ENCODE data around the gene NKX1-1.

Gene NKX1-1

DNA sequence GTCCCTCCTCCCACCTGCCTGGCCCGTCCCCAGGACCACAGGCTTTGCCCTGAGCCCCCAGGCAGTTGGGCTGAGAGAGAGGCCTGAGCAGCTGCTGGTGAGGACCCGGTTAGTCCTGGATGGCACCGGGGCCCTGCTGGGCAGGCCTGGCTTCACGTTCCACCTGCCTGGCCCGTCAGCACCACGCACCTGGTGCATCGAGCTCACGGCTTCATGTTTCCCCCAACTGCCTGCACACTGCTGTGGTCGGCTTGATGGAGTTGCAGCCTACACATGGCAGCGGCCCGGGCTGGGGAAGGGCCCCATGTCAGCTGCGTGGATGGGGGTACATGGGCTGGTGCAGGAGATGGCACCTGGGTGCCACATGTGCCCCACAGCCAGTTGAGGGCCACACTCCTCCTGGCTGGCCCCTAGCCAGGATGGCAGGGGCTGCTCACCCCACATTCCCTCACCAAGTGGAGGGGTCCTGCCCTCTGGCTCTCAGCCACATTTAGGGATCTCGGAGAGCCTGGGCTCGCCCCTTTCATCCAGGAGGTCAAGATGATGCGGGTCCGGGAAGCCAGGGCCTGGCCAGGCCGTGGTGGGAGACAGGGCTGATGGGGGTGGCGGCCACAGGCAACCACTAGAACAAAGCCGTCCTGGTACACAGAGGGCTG, 28.5 kb downstream of the NKX1-1 start:
- POLR2A ChIA-PET = no interaction called here
- no peak for DNase-seq (ENCODE audit: low read depth, low spot score)
- TF ChIP-seq, protein P1, sequence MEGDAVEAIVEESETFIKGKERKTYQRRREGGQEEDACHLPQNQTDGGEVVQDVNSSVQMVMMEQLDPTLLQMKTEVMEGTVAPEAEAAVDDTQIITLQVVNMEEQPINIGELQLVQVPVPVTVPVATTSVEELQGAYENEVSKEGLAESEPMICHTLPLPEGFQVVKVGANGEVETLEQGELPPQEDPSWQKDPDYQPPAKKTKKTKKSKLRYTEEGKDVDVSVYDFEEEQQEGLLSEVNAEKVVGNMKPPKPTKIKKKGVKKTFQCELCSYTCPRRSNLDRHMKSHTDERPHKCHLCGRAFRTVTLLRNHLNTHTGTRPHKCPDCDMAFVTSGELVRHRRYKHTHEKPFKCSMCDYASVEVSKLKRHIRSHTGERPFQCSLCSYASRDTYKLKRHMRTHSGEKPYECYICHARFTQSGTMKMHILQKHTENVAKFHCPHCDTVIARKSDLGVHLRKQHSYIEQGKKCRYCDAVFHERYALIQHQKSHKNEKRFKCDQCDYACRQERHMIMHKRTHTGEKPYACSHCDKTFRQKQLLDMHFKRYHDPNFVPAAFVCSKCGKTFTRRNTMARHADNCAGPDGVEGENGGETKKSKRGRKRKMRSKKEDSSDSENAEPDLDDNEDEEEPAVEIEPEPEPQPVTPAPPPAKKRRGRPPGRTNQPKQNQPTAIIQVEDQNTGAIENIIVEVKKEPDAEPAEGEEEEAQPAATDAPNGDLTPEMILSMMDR (IDR thresholded peaks at IDR 0.05; ENCODE audit: insufficient read depth, low read length, missing control alignments) = no peak
- no peak overlapping the region for H3K4me3 ChIP-seq (ENCODE audit: low read depth, low read length)
- CTCF ChIA-PET = interaction anchor here (1.1 to 1.2 kb wide), 2 partner anchors 171 to 247 kb away, joined by 3 to 4 read pairs; no protein-coding TSS in a partner anchor

DNA sequence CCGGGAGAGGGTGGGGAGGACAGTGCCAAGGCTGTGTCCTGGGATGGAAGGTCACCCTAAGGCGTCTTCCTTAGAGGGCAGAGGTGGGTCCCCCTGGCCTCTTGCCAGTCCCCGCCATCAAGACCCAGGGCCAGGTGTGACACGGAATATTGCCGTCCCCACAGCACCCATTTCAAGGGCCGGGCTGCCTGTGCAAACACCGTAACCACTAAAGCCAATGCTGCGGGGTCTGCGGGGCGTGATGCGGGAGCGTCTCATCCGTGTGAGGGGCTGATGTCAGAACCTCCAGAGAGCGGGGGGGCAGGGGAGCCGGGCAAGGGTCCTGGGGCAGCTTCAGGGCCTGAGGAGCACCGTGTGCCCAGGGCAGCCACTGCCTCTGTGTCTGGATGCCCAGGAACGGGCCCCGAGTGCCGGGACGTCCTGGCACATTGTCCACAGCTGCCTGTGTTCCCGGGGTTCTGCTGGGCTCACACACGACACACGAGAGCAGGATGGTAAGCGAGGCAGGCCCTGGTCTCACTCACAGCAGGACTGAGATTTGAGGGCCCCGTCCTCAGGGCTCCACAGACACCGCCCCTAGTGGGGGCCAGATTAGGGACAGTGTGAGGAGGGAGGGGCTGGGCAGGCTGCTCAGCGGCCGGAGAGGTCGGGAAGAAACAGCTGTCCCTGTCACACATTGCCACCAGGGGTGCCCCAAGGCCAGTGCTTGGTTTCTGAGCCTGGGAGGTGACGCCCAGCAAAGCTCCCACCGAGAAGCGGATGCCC, 29.2 kb downstream of the NKX1-1 start:
- POLR2A ChIA-PET = no interaction called here
- TF ChIP-seq, protein P1 (IDR thresholded peaks at IDR 0.05; ENCODE audit: insufficient read depth, low read length, missing control alignments) = no peak
- no peak for DNase-seq (ENCODE audit: low read depth, low spot score)
- CTCF ChIA-PET = interaction anchor here (1.1 to 1.2 kb wide), 2 partner anchors 172 to 246 kb away, joined by 3 to 4 read pairs; no protein-coding TSS in a partner anchor
- H3K4me3 ChIP-seq (ENCODE audit: low read depth, low read length) = no peak overlapping the region

DNA sequence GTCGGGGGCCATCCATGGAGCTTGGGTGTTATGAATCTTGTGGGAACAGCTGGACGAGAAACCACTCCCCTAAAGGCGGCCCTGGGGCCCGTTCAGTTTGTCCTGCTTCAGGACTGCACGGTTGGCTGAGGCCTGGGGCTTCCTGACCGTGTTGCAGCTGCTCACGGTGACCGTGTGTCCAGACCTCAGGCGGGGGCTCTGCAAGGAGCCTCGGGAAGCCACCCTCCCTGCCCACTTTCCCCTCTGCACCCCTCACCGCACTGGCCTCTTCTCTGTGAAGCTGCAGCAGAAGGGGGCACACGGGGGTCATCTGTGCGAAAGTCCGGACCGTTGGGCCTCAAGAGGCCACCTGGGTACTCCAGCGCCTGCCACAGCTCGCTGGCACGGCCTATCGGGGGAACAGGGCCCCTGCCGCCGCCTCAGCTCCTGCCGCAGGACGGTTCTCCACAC, 29.8 kb downstream of the NKX1-1 start:
- no peak for DNase-seq (ENCODE audit: low read depth, low spot score)
- TF ChIP-seq, protein P1 (IDR thresholded peaks at IDR 0.05; ENCODE audit: insufficient read depth, low read length, missing control alignments) = no peak
- ChIA-PET POLR2A (no interaction called here), CTCF (interaction anchor here (1.2 kb wide), 1 partner anchor 173 kb away, joined by 4 read pairs; no protein-coding TSS in a partner anchor)
- H3K4me3 ChIP-seq (ENCODE audit: low read depth, low read length) = no peak overlapping the region

DNA sequence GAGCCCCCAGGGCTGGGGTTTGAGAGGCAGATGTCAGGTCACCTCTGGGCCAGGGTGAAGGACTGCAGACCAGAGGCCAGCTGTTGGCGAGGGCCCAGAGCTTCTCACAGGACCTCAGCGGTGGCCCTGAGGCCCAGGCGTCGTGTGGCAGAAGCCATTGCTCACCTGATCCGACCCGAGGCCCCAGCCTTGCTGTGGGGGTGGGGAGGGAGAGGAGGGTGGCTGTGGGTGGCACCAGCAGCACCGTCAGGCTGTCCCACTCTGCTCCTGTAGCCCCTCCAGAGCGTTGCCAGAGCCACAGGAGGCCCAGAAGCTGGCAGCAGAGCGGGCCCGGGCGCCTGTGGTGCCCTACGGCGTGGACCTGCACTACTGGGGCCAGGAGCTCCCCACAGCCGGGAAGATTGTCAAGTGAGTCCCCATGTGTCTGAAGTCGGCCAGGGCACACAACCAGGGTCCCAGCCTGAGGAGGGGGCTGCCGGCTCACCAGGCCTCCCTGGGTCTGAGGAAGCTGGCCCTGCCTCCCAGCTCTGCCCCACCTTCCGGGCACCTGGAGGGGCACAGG, 30.4 kb downstream of the NKX1-1 start:
- TF ChIP-seq, protein P1 (IDR thresholded peaks at IDR 0.05; ENCODE audit: insufficient read depth, low read length, missing control alignments) = no peak
- ChIA-PET POLR2A (no interaction called here), CTCF (no interaction called here)
- no peak for DNase-seq (ENCODE audit: low read depth, low spot score)
- no peak overlapping the region for H3K4me3 ChIP-seq (ENCODE audit: low read depth, low read length)

DNA sequence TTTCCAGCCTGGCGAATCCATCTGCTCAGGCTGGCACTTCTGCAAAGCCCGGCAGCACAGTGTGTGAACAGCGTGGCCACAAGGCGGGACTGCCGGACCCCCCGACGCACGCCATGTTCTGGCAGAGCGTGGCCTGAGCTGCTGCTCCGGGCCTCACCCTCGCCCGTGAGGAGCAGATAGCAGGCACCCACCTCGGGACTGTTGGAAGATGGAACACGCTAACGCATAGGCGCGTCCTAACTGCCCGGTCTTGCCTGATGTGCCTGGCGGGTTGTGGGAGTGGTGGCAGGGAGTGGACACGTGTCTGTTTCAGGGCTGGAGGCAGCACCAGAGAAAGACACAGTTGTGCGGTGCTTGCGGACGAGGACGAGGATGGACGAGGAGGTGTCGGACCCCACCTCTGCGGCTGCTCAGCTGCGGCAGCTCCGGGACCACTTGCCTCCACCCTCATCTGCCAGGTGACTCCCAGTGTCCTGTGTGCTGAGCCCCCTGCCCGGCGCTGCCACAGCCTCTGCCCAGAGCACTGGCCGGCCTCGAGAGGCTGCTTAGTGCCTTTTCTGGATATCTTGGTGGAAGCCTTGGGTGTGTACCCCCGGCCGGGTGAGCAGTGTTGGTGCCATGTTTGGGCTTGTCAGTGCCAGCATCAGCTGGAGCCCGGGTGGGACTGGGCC, 31.1 kb downstream of the NKX1-1 start:
- ChIA-PET CTCF (interaction anchor here (0.9 kb wide), 1 partner anchor 24 kb away, joined by 3 read pairs; no protein-coding TSS in a partner anchor), POLR2A (no interaction called here)
- TF ChIP-seq, protein P1 (IDR thresholded peaks at IDR 0.05; ENCODE audit: insufficient read depth, low read length, missing control alignments) = no peak
- H3K4me3 ChIP-seq (ENCODE audit: low read depth, low read length) = no peak overlapping the region
- DNase-seq (ENCODE audit: low read depth, low spot score) = no peak
